GM10266 (cell line): ENCODE measurements around the gene SLC7A1.

Source experiments
- DNase-seq: peaks from one replicate; pipeline ENCODE4 v3.0.0; 2012; ENCODE audit errors: extremely low spot score
- CTCF ChIP-seq: IDR thresholded peaks from 2 replicates; pipeline ENCODE4 v1.5.1; 2012; ENCODE audit warnings: mild to moderate bottlenecking, low read depth; ENCODE audit not compliant: control insufficient read depth, insufficient read depth; ENCODE audit errors: missing control alignments

The SLC7A1 gene

GRCh38 chr13:29513002-29513980 lies 82.2 kb downstream of the SLC7A1 start:
- DNase-seq, result no peak
- TF ChIP-seq CTCF, result no peak

GRCh38 chr13:29511980-29512379 lies 83.5 kb downstream of the SLC7A1 start:
- TF ChIP-seq CTCF, result no peak
- DNase-seq, result no peak

- DNase-seq, result no peak
- TF ChIP-seq CTCF, result no peak
Measured at GRCh38 chr13:29511106-29511796, 84.2 kb downstream of the SLC7A1 start.

- no peak for DNase-seq
- TF ChIP-seq CTCF, result no peak
Measured at GRCh38 chr13:29510651-29511084, 84.8 kb downstream of the SLC7A1 start.

GRCh38 chr13:29509999-29510589 lies 85.4 kb downstream of the SLC7A1 start:
- TF ChIP-seq CTCF, result no peak
- DNase-seq, result no peak

GRCh38 chr13:29508876-29509252 lies 86.6 kb downstream of the SLC7A1 start:
- DNase-seq, result no peak
- TF ChIP-seq CTCF, result no peak
